ENCODE data around the gene RNF38.

GRCh38 chr9:36292641-36293040 is 107.4 kb downstream of the RNF38 start:
- TF ChIP-seq EZH2 (IDR thresholded peaks at IDR 0.05; ENCODE audit: insufficient read depth, poor library complexity, severe bottlenecking) (no peak), EZH2phosphoT487 (IDR thresholded peaks at IDR 0.05; ENCODE audit: insufficient read depth, low read depth) (no peak)
